ENCODE data around the gene ZNF280B.

- TF ChIP-seq EZH2 (IDR thresholded peaks at IDR 0.05; ENCODE audit: insufficient read depth, poor library complexity, severe bottlenecking): no peak
- TF ChIP-seq EZH2phosphoT487 (IDR thresholded peaks at IDR 0.05; ENCODE audit: insufficient read depth, low read depth): no peak
Observed at GRCh38 chr22:22465094-22465602, 43.4 kb downstream of the ZNF280B start.
